ENCODE results near the gene RYR3.

RYR3 gene

GRCh38 chr15:33837294-33837693 lies 526.5 kb downstream of the RYR3 start:
- Histone ChIP-seq H3K9ac (ENCODE audit: low read length) (no peak overlapping the region), H4K8ac (ENCODE audit: low read length) (no peak overlapping the region), H3K4me2 (ENCODE audit: low read length, poor library complexity, severe bottlenecking) (no peak overlapping the region), H2BK120ac (ENCODE audit: low read depth, low read length) (no peak overlapping the region), H3K9me3 (ENCODE audit: control insufficient read depth, low read length) (no peaks in the 10 kb centered on the region), H3K27ac (ENCODE audit: low read length, poor library complexity, severe bottlenecking) (no peak overlapping the region), H3K18ac (ENCODE audit: low read depth in 1 of 2, low read length in 2 of 2) (no peak overlapping the region), H2AK5ac (ENCODE audit: low read length, severe bottlenecking) (no peak overlapping the region), H3K79me1 (replicated peaks; ENCODE audit: low read length, poor library complexity, severe bottlenecking) (no peaks in the 10 kb centered on the region), H4K91ac (ENCODE audit: low read length) (no peak overlapping the region), H3K4ac (ENCODE audit: low read depth in 1 of 2, low read length in 2 of 2) (no peak overlapping the region), H3K4me3 (ENCODE audit: insufficient read depth in 1 of 2, low read depth in 1 of 2, low read length in 2 of 2) (no peak overlapping the region), H3K23ac (ENCODE audit: low read length in 2 of 2) (no peak overlapping the region), H3K27me3 (ENCODE audit: control insufficient read depth in 1 of 2, insufficient read depth in 1 of 2, low read length in 2 of 2) (no peaks in the 10 kb centered on the region), H2BK5ac (ENCODE audit: low read depth, low read length, poor library complexity, severe bottlenecking) (no peak overlapping the region), H3K36me3 (ENCODE audit: control insufficient read depth in 1 of 2, insufficient read depth in 2 of 2, low read depth in 1 of 2, low read length in 2 of 2) (peaks cover 0 to 7% of the 10 kb centered on the region in 2 experiments), H2BK15ac (ENCODE audit: low read depth, poor library complexity, severe bottlenecking) (no peak overlapping the region), H2AFZ (ENCODE audit: low read depth, low read length) (no peak overlapping the region), H2BK12ac (ENCODE audit: low read length in 2 of 2) (no peak overlapping the region), H3K4me1 (ENCODE audit: control insufficient read depth, insufficient read depth, low read depth, low read length) (peaks cover 5% of the 10 kb centered on the region), H3K14ac (ENCODE audit: low read length in 2 of 2) (no peak overlapping the region)
- DNase-seq: no peak
- 60% methylated on average over 1 of the region's 1 CpG for WGBS

GRCh38 chr15:33839540-33839939 lies 528.8 kb downstream of the RYR3 start:
- Histone ChIP-seq H3K14ac (ENCODE audit: low read length in 2 of 2) (no peak overlapping the region), H2BK5ac (ENCODE audit: low read depth, low read length, poor library complexity, severe bottlenecking) (no peak overlapping the region), H3K4me2 (ENCODE audit: low read length, poor library complexity, severe bottlenecking) (no peak overlapping the region), H3K9me3 (ENCODE audit: control insufficient read depth, low read length) (no peaks in the 10 kb centered on the region), H2AFZ (ENCODE audit: low read depth, low read length) (no peak overlapping the region), H3K9ac (ENCODE audit: low read length) (no peak overlapping the region), H3K36me3 (ENCODE audit: control insufficient read depth in 1 of 2, insufficient read depth in 2 of 2, low read depth in 1 of 2, low read length in 2 of 2) (peaks cover 0 to 10% of the 10 kb centered on the region in 2 experiments), H3K4ac (ENCODE audit: low read depth in 1 of 2, low read length in 2 of 2) (no peak overlapping the region), H2BK15ac (ENCODE audit: low read depth, poor library complexity, severe bottlenecking) (no peak overlapping the region), H4K91ac (ENCODE audit: low read length) (no peak overlapping the region), H3K18ac (ENCODE audit: low read depth in 1 of 2, low read length in 2 of 2) (no peak overlapping the region), H4K8ac (ENCODE audit: low read length) (no peak overlapping the region), H2AK5ac (ENCODE audit: low read length, severe bottlenecking) (no peak overlapping the region), H3K27ac (ENCODE audit: low read length, poor library complexity, severe bottlenecking) (no peak overlapping the region), H3K79me1 (replicated peaks; ENCODE audit: low read length, poor library complexity, severe bottlenecking) (no peaks in the 10 kb centered on the region), H3K4me1 (ENCODE audit: control insufficient read depth, insufficient read depth, low read depth, low read length) (peaks cover 5% of the 10 kb centered on the region), H3K4me3 (ENCODE audit: insufficient read depth in 1 of 2, low read depth in 1 of 2, low read length in 2 of 2) (no peak overlapping the region), H3K23ac (ENCODE audit: low read length in 2 of 2) (no peak overlapping the region), H3K27me3 (ENCODE audit: control insufficient read depth in 1 of 2, insufficient read depth in 1 of 2, low read length in 2 of 2) (peaks cover 0 to 2% of the 10 kb centered on the region in 2 experiments), H2BK120ac (ENCODE audit: low read depth, low read length) (no peak overlapping the region), H2BK12ac (ENCODE audit: low read length in 2 of 2) (no peak overlapping the region)
- 100% methylated on average over 2 of the region's 2 CpGs for WGBS
- DNase-seq: no peak

DNA sequence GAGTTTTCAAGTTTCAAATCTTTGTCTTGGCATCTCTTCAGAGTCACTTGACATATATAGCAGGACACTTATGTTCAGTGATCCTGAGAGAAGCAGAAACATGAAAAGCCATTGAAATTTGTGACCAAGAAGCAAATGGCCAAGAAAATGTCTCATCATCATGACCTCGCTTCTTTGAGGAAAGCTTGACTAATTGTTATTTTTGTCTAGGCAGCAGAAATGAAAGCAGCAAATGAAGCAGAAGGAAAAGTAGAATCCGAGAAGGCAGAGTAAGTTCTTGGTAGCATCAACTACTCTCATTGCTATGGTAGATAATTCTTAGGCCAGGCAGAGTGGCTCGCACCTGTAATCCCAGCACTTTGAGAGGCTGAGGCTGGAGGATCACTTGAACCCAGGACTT lies 529.8 kb downstream of the RYR3 start:
- Histone ChIP-seq H3K4ac (ENCODE audit: low read depth in 1 of 2, low read length in 2 of 2) (no peak overlapping the region), H3K4me1 (ENCODE audit: control insufficient read depth, insufficient read depth, low read depth, low read length) (peaks cover 2% of the 10 kb centered on the region), H3K9ac (ENCODE audit: low read length) (no peak overlapping the region), H3K4me2 (ENCODE audit: low read length, poor library complexity, severe bottlenecking) (no peak overlapping the region), H2AK5ac (ENCODE audit: low read length, severe bottlenecking) (no peak overlapping the region), H3K27me3 (ENCODE audit: control insufficient read depth in 1 of 2, insufficient read depth in 1 of 2, low read length in 2 of 2) (peaks cover 0 to 2% of the 10 kb centered on the region in 2 experiments), H4K8ac (ENCODE audit: low read length) (no peak overlapping the region), H3K4me3 (ENCODE audit: insufficient read depth in 1 of 2, low read depth in 1 of 2, low read length in 2 of 2) (no peak overlapping the region), H3K9me3 (ENCODE audit: control insufficient read depth, low read length) (no peaks in the 10 kb centered on the region), H3K79me1 (replicated peaks; ENCODE audit: low read length, poor library complexity, severe bottlenecking) (no peaks in the 10 kb centered on the region), H2BK12ac (ENCODE audit: low read length in 2 of 2) (no peak overlapping the region), H3K18ac (ENCODE audit: low read depth in 1 of 2, low read length in 2 of 2) (no peak overlapping the region), H4K91ac (ENCODE audit: low read length) (no peak overlapping the region), H3K14ac (ENCODE audit: low read length in 2 of 2) (no peak overlapping the region), H3K23ac (ENCODE audit: low read length in 2 of 2) (no peak overlapping the region), H2BK120ac (ENCODE audit: low read depth, low read length) (no peak overlapping the region), H3K36me3 (ENCODE audit: control insufficient read depth in 1 of 2, insufficient read depth in 2 of 2, low read depth in 1 of 2, low read length in 2 of 2) (peaks cover 0 to 10% of the 10 kb centered on the region in 2 experiments), H2BK15ac (ENCODE audit: low read depth, poor library complexity, severe bottlenecking) (no peak overlapping the region), H2AFZ (ENCODE audit: low read depth, low read length) (no peak overlapping the region), H3K27ac (ENCODE audit: low read length, poor library complexity, severe bottlenecking) (no peak overlapping the region), H2BK5ac (ENCODE audit: low read depth, low read length, poor library complexity, severe bottlenecking) (no peak overlapping the region)
- WGBS: 89% methylated on average over 3 of the region's 3 CpGs
- no peak for DNase-seq

DNA sequence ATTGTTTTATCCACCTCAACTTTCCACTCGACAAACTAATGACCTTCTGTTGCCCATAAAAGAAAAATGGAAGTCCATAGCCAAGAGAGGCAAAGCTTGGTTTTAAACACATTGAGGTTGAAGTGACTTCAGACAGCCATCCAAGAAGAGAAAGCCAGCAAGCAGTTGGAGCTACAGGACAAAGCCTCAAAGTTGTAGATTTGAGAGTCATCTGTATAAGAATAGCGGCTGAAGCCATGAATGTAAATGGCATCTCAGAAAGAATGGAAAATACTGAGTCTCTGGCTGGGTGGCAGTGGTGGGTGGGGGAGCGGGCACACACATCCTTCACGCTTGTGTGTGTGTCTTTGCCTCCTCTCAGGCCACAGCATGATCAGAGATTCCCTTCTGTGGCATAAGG lies 533.4 kb downstream of the RYR3 start:
- Histone ChIP-seq H3K4me3 (ENCODE audit: insufficient read depth in 1 of 2, low read depth in 1 of 2, low read length in 2 of 2) (no peak overlapping the region), H3K18ac (ENCODE audit: low read depth in 1 of 2, low read length in 2 of 2) (no peak overlapping the region), H2BK12ac (ENCODE audit: low read length in 2 of 2) (no peak overlapping the region), H3K9ac (ENCODE audit: low read length) (no peak overlapping the region), H2AFZ (ENCODE audit: low read depth, low read length) (no peak overlapping the region), H2BK15ac (ENCODE audit: low read depth, poor library complexity, severe bottlenecking) (no peak overlapping the region), H2BK5ac (ENCODE audit: low read depth, low read length, poor library complexity, severe bottlenecking) (no peak overlapping the region), H3K4me2 (ENCODE audit: low read length, poor library complexity, severe bottlenecking) (no peak overlapping the region), H3K4ac (ENCODE audit: low read depth in 1 of 2, low read length in 2 of 2) (no peak overlapping the region), H4K91ac (ENCODE audit: low read length) (no peak overlapping the region), H2BK120ac (ENCODE audit: low read depth, low read length) (no peak overlapping the region), H3K14ac (ENCODE audit: low read length in 2 of 2) (no peak overlapping the region), H2AK5ac (ENCODE audit: low read length, severe bottlenecking) (no peak overlapping the region), H3K27ac (ENCODE audit: low read length, poor library complexity, severe bottlenecking) (no peak overlapping the region), H3K4me1 (ENCODE audit: control insufficient read depth, insufficient read depth, low read depth, low read length) (peaks cover 4% of the 10 kb centered on the region), H3K27me3 (ENCODE audit: control insufficient read depth in 1 of 2, insufficient read depth in 1 of 2, low read length in 2 of 2) (peaks cover 0 to 2% of the 10 kb centered on the region in 2 experiments), H3K9me3 (ENCODE audit: control insufficient read depth, low read length) (no peaks in the 10 kb centered on the region), H4K8ac (ENCODE audit: low read length) (no peak overlapping the region), H3K23ac (ENCODE audit: low read length in 2 of 2) (no peak overlapping the region), H3K79me1 (replicated peaks; ENCODE audit: low read length, poor library complexity, severe bottlenecking) (no peaks in the 10 kb centered on the region), H3K36me3 (ENCODE audit: control insufficient read depth in 1 of 2, insufficient read depth in 2 of 2, low read depth in 1 of 2, low read length in 2 of 2) (peaks cover 0 to 12% of the 10 kb centered on the region in 2 experiments)
- DNase-seq: no peak
- WGBS: 92% methylated on average over 4 of the region's 4 CpGs

Data from mesenchymal stem cell (in vitro differentiated cells and primary cell).